Activated B cell treated with CpG ODN at 0.5 μM for 24 hours (primary cell): Measurements from ENCODE around the gene PLIN5. TPM values are rescaled to one million over a fixed set of nuclear protein-coding genes. Genes with fewer than 3 reads are reported as not detected.

Experiments
- ATAC-seq: fragments of 200-7000 bp; cut with Tn5 transposase; one replicate; pipeline ENCODE4 v1.10.0; 2021; ENCODE audit warnings: low read depth, mild to moderate bottlenecking, moderate library complexity
- CTCF ChIA-PET: fragments of 350-600 bp; sonication (Branson Sonifier 250); formaldehyde crosslinking; loops from one replicate; lab custom pipeline; 2021; ENCODE audit warnings: antibody characterized with exemption; lab: Charles Lee
- POLR2A ChIA-PET: fragments of 350-600 bp; sonication (Branson Sonifier 250); formaldehyde crosslinking; loops from one replicate; lab custom pipeline; 2021; ENCODE audit warnings: antibody characterized with exemption; lab: Charles Lee
- DNase-seq: peaks from one replicate; pipeline ENCODE4 v3.0.0; 2022
- H3K27ac Mint-ChIP-seq: one replicate; pipeline ENCODE4 v1.8.0; 2020; ENCODE audit warnings: mixed read lengths
- H3K27me3 Mint-ChIP-seq: one replicate; pipeline ENCODE4 v1.8.0; 2021; ENCODE audit warnings: mixed read lengths
- H3K36me3 Mint-ChIP-seq: one replicate; pipeline ENCODE4 v1.8.0; 2021; ENCODE audit warnings: low read depth, mixed read lengths
- H3K4me1 Mint-ChIP-seq: one replicate; pipeline ENCODE4 v1.8.0; 2021; ENCODE audit warnings: mixed read lengths
- H3K4me3 Mint-ChIP-seq: one replicate; pipeline ENCODE4 v1.8.0; 2020; ENCODE audit warnings: mild to moderate bottlenecking, mixed read lengths
- H3K9me3 Mint-ChIP-seq: one replicate; pipeline ENCODE4 v1.8.0; 2020; ENCODE audit warnings: mixed read lengths
- CTCF ChIP-seq: fragments of 200-600 bp; IDR thresholded peaks from one replicate; pipeline ENCODE4 v1.8.0; 2022; ENCODE audit warnings: antibody characterized with exemption, mild to moderate bottlenecking
- intact Hi-C: fragments of 100-400 bp; cut with micrococcal nuclease; formaldehyde crosslinking; loops from one replicate; pipeline ENCODE4 v1.15.1; 2024
- total RNA-seq: library from RNA; stranded (reverse); gene quantifications from 2 replicates; pipeline ENCODE4 v1.2.3, GENCODE V29; 2022

PLIN5 gene
- total RNA-seq, 1 donor from 2014 or later = 0.33 TPM

DNA sequence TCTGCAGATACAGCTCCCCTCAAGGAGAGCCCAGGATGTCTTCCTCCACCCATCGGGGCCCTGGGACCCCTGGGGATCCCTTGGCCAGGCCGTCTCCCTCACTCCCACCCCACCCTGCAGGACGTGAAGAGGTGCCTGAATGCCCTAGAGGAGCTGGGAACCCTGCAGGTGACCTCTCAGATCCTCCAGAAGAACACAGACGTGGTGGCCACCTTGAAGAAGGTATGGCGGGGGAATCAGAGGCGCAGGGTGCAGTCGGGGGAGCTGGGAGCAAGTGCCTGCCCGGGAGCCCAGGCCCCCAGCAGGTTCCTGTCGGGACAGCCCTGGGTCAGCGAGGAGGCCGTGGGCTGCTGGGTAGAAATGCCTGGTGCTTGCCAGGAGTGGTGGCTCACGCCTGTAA is 36.3 kb downstream of the PLIN5 start:
- H3K36me3 Mint-ChIP-seq = peaks cover 52% of the 10 kb centered on the region
- ATAC-seq = no peak

DNA sequence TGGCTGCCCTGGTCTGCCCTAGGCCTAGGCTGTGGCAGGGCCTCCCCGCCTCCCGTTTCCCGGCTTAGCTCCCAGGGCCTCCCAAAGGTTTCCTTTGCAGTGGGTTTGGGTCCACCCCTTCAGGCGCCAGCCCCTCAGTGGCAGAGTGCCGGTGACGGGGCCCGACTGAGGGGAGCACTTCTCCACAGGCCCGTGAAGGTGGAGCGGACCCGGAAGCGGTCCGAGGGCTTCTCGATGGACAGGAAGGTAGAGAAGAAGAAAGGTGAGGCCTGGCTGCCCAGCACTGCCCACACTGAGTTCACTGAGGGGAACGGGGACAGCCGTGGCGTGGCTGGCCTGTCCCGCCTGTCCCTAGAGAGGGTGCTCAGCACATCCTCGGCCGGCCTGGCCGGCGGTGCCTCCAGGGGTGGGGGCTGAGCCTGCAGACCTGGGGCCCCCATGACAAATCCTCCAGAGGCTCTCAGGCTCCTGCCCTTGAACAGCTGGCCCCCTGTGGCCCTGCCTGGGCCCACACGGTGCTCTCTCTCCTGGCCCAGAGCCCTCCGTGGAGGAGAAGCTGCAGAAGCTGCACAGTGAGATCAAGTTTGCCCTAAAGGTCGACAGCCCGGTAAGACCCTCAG is 37.1 kb downstream of the PLIN5 start:
- peaks cover 52% of the 10 kb centered on the region for H3K36me3 Mint-ChIP-seq
- no peak overlapping the region for H3K4me3 Mint-ChIP-seq
- ATAC-seq (no peak), DNase-seq (no peak)
- no peak for TF ChIP-seq CTCF
- H3K27me3 Mint-ChIP-seq = no peaks in the 10 kb centered on the region
- intact Hi-C loops = no loop called here
- CTCF ChIA-PET = no interaction called here
- H3K27ac Mint-ChIP-seq = no peak overlapping the region
- no peaks in the 10 kb centered on the region for H3K9me3 Mint-ChIP-seq
- POLR2A ChIA-PET = no interaction called here
- no peaks in the 10 kb centered on the region for H3K4me1 Mint-ChIP-seq

More for the DNA sequence above, 36.3 kb downstream of the PLIN5 start:
- H3K4me1 Mint-ChIP-seq = no peaks in the 10 kb centered on the region
- H3K9me3 Mint-ChIP-seq = no peaks in the 10 kb centered on the region
- H3K4me3 Mint-ChIP-seq = no peak overlapping the region
- ChIA-PET CTCF (no interaction called here), POLR2A (no interaction called here)
- intact Hi-C loops = no loop called here
- H3K27me3 Mint-ChIP-seq = no peaks in the 10 kb centered on the region
- TF ChIP-seq CTCF = no peak
- no peak overlapping the region for H3K27ac Mint-ChIP-seq
- DNase-seq = no peak

GRCh38 chr19:4496304-4496703 is 38.7 kb downstream of the PLIN5 start:
- ChIA-PET POLR2A (no interaction called here), CTCF (no interaction called here)
- Mint-ChIP-seq H3K4me1 (no peaks in the 10 kb centered on the region), H3K36me3 (peaks cover 44% of the 10 kb centered on the region), H3K27me3 (no peaks in the 10 kb centered on the region), H3K27ac (no peak overlapping the region), H3K9me3 (no peaks in the 10 kb centered on the region), H3K4me3 (no peak overlapping the region)
- intact Hi-C loops = no loop called here
- ATAC-seq (no peak), DNase-seq (no peak)
- TF ChIP-seq CTCF = no peak

- H3K4me3 Mint-ChIP-seq = no peak overlapping the region
- H3K9me3 Mint-ChIP-seq = no peaks in the 10 kb centered on the region
- no peak for ATAC-seq
- ChIA-PET CTCF (no interaction called here), POLR2A (no interaction called here)
- TF ChIP-seq CTCF = no peak
- no peaks in the 10 kb centered on the region for H3K4me1 Mint-ChIP-seq
- intact Hi-C loops = no loop called here
- no peaks in the 10 kb centered on the region for H3K27me3 Mint-ChIP-seq
- DNase-seq = no peak
- peaks cover 46% of the 10 kb centered on the region for H3K36me3 Mint-ChIP-seq
- no peak overlapping the region for H3K27ac Mint-ChIP-seq
Measured at GRCh38 chr19:4495471-4495870, 39.6 kb downstream of the PLIN5 start.

GRCh38 chr19:4494691-4495064 is 40.3 kb downstream of the PLIN5 start:
- Mint-ChIP-seq H3K4me3 (no peak overlapping the region), H3K36me3 (peaks cover 49% of the 10 kb centered on the region), H3K27me3 (no peaks in the 10 kb centered on the region), H3K9me3 (no peaks in the 10 kb centered on the region), H3K4me1 (no peaks in the 10 kb centered on the region), H3K27ac (no peak overlapping the region)
- intact Hi-C loops = no loop called here
- DNase-seq (no peak), ATAC-seq (no peak)
- no peak for TF ChIP-seq CTCF
- POLR2A ChIA-PET = no interaction called here
- CTCF ChIA-PET = no interaction called here
